Measurements from ENCODE around the gene ZNF79.

Gene ZNF79

DNA sequence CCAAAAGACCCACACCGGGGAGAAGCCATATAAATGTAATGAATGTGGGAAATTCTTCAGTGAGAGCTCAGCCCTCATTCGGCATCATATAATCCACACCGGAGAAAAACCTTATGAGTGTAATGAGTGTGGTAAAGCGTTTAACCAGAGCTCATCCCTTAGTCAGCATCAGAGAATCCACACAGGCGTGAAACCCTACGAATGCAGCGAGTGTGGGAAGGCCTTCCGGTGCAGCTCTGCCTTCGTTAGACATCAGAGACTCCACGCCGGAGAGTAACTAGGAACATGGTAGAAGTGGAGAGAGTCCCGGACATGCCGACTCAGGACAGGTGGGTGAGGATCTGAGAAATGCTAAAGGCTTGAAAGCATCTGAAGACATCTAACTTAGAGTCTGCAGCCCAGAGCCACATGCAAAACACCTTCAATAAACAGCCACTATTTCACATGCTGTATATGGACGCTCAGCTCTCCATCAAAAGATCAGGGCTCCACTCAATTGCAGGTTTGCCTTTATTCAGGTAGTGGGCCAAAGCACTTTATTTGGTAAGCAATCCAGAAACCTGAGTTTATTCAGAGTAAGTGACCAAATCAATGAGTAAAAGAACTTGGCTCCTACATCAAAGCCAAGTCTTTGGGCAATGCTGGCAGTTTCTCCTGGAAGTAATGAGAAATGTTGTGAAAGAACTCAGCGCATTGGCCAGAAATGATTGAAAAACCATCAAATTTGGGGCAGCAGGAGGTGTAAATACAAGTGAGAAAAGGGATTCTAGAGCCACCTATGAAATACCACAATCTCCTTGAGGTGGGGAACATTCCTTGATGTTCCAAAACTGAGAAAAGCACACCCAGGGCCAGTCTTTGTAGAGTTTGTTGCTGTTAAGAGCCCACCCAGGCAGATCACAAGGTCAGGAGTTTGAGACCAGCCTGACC lies 21.0 kb downstream of the ZNF79 start:
- ChIA-PET CTCF (no interaction called here), POLR2A (interaction anchor here (0.8 kb wide), 1 partner anchor 9 kb away, joined by 4 read pairs; no protein-coding TSS in a partner anchor)
- TF ChIP-seq NFRKB (IDR thresholded peaks at IDR 0.05) (no peak), SUZ12 (IDR thresholded peaks at IDR 0.05) (no peak), ZNF384 (IDR thresholded peaks at IDR 0.05) (no peak), FOXA1 (IDR thresholded peaks at IDR 0.05) (no peak), PKNOX1 (IDR thresholded peaks at IDR 0.05) (no peak), FOXM1 (IDR thresholded peaks at IDR 0.05; ENCODE audit: borderline replicate concordance) (no peak), CTBP1 (IDR thresholded peaks at IDR 0.05; ENCODE audit: borderline replicate concordance) (no peak), L3MBTL2 (conservative IDR thresholded peaks at IDR 0.05) (no peak), SP1 (IDR thresholded peaks at IDR 0.05) (no peak), FOXK2 (IDR thresholded peaks at IDR 0.05) (no peak)
- no peak for DNase-seq (ENCODE audit: extremely low spot score)

GRCh38 chr9:127445851-127446712 lies 21.9 kb downstream of the ZNF79 start:
- CTCF ChIA-PET, result no interaction called here
- no peak for TF ChIP-seq NFRKB (IDR thresholded peaks at IDR 0.05)
- no peak for TF ChIP-seq HDGF (IDR thresholded peaks at IDR 0.05; ENCODE audit: borderline replicate concordance)
- TF ChIP-seq BHLHE40 (IDR thresholded peaks at IDR 0.05; ENCODE audit: borderline replicate concordance), result no peak
- TF ChIP-seq SUZ12 (IDR thresholded peaks at IDR 0.05), result no peak
- POLR2A ChIA-PET, result interaction anchor here (1.6 to 2.6 kb wide), 2 partner anchors 22 to 49 kb away, joined by 6 to 13 read pairs; partner anchors contain the start of genes SLC2A8 and ZNF79
- no peak for DNase-seq (ENCODE audit: extremely low spot score)

- ChIA-PET POLR2A (interaction anchor here (1.6 to 2.6 kb wide), 2 partner anchors 23 to 50 kb away, joined by 6 to 13 read pairs; partner anchors contain the start of genes SLC2A8 and ZNF79), CTCF (no interaction called here)
- no peak for DNase-seq (ENCODE audit: extremely low spot score)
- TF ChIP-seq HDGF (IDR thresholded peaks at IDR 0.05; ENCODE audit: borderline replicate concordance) (no peak), LEF1 (IDR thresholded peaks at IDR 0.05; ENCODE audit: borderline replicate concordance) (no peak), FOXK2 (IDR thresholded peaks at IDR 0.05) (no peak), FOXA1 (IDR thresholded peaks at IDR 0.05) (no peak), SUZ12 (IDR thresholded peaks at IDR 0.05) (no peak), SP1 (IDR thresholded peaks at IDR 0.05) (no peak), ZNF384 (IDR thresholded peaks at IDR 0.05) (no peak), TARDBP (IDR thresholded peaks at IDR 0.05) (no peak), L3MBTL2 (conservative IDR thresholded peaks at IDR 0.05) (no peak), FOXM1 (IDR thresholded peaks at IDR 0.05; ENCODE audit: borderline replicate concordance) (no peak), CTBP1 (IDR thresholded peaks at IDR 0.05; ENCODE audit: borderline replicate concordance) (no peak), ARNT (IDR thresholded peaks at IDR 0.05) (no peak), ELF4 (IDR thresholded peaks at IDR 0.05) (no peak; the same call in 1 of the 2 replicates), NFRKB (IDR thresholded peaks at IDR 0.05) (no peak), PKNOX1 (IDR thresholded peaks at IDR 0.05) (no peak), BHLHE40 (IDR thresholded peaks at IDR 0.05; ENCODE audit: borderline replicate concordance) (no peak)
Observed at GRCh38 chr9:127446713-127447415, 22.7 kb downstream of the ZNF79 start.

- TF ChIP-seq PKNOX1 (IDR thresholded peaks at IDR 0.05) (peak; percentile 7; the same call in 1 of the 2 replicates), TARDBP (IDR thresholded peaks at IDR 0.05) (no peak)
- no peak for DNase-seq (ENCODE audit: extremely low spot score)
- ChIA-PET POLR2A (interaction anchor here (1.6 to 2.6 kb wide), 2 partner anchors 24 to 51 kb away, joined by 6 to 13 read pairs; partner anchors contain the start of genes SLC2A8 and ZNF79), CTCF (no interaction called here)
Observed at GRCh38 chr9:127447416-127448111, 23.4 kb downstream of the ZNF79 start.

DNA sequence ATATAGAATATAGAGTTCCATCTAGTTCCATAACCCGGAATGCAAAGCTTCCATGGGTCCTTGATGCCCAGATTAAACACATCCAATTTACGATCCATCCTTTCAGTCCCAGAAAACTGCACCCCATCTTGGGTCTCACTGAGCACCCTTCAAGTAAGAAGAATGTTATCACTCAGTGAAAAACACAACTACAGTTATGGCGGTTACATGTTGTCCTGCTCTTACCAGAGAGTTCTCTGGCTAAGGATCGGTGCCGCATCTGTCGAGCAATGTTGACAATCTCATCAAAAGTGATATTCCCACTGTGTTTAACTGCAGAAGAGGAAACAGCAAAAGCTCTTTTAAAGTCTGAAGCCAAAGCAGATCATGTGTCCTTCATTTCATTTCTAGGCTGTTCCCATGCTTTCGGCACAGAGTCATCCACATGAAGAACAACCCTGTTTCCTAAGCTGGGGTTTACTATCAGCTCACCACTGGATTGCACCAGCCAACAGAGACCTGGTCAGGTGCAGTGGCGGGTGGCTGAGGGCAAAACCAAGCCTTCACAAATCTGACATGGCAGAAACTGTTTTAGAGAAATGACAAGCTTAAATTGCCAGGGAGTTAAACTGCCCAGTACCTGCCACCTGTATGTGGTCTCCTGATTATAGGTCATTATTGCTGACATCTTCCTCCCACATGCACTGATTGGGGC lies 24.1 kb downstream of the ZNF79 start:
- ChIA-PET POLR2A (interaction anchor here (2.6 kb wide), 1 partner anchor 24 kb away, joined by 13 read pairs; the partner anchor contains the start of gene ZNF79), CTCF (no interaction called here)
- DNase-seq (ENCODE audit: extremely low spot score), result no peak
- TF ChIP-seq FOXK2 (IDR thresholded peaks at IDR 0.05) (no peak), NFRKB (IDR thresholded peaks at IDR 0.05) (no peak), TARDBP (IDR thresholded peaks at IDR 0.05) (no peak), BHLHE40 (IDR thresholded peaks at IDR 0.05; ENCODE audit: borderline replicate concordance) (no peak), SUZ12 (IDR thresholded peaks at IDR 0.05) (no peak), ELF4 (IDR thresholded peaks at IDR 0.05) (no peak; the same call in 1 of the 2 replicates), PKNOX1 (IDR thresholded peaks at IDR 0.05) (no peak)

All from HEK293T (cell line).